T-helper 2 cell (primary cell): ENCODE results near the gene FLAD1.

Experiments used
- DNase-seq, 5 experiments: peaks; one replicate each; pipeline versions ENCODE4 v3.0.0 to v3.0.0-alpha.2; 2012 to 2022

The FLAD1 gene

DNA sequence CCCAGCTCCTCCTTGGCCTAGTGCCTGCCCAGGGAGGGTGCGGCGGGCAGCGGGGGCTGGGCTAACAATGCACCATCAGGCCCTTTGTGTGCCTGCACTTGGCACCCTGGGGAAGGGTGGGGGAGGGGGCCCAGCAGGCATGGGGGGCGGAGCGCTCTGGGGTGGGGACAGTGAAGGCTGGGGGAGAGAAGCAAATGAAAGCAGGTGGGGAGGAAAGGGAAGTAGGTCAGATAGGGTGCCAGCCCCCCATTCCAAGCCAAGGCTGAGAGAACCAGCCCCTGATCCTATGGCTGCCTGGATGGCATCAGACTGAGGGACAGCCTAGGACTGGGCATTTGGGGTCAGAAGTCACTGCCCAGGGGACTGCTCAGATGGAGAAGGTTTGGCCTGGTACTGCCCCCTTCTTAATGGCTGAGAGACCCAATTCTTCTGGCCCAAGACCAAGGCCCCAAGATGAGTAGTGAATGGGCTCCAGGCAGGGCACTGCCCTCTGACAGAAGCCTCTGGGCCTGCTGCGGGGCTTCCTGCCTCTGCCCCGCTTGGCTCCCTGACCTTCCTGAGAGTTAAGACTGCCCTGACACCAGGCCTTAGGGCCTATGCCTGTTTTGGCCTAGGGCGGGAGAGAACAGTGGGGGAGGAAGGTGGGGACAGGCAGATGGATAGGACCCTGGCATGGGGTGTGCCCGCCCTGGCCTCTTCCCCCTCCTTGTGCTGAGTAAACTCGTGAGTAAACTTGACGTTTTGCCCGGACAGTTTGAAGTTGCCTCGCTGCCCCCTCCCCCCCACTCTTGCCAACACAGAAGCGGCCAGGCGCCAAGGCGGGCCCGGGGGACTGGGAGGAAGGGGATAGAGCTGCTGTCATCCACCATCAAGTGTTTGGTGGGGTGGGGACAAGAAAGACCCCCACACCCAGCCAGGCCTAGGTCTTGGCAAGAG is 22.2 kb downstream of the FLAD1 start:
- DNase-seq, result peak in 2 of 5 experiments; percentile 13 to 52

DNA sequence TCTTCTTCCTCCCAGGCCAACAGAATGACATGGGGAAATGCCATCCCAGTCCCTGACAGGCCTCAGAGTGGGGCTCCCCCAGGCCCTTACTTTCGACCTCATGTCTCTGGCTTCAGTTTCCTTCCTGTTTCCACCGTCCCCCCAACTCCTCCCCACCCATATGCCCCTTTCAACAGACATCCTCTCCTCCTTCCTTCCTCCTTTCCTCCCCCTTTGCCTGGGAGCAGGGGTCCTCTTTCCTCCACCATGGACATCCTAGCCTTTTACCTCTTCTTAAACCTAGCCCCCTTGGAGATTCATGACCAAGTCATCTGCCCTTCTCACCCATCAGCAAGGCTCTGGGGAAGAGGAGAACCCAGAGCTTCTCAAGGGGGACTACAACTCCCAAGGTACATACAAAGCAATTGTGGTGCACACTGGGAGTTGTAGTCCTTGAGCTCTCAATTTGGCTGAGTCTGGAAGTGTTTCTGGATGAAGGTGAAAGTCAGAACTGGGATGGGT is 23.5 kb downstream of the FLAD1 start:
- peak in 2 of 5 experiments; percentile 24 to 73 for DNase-seq

DNA sequence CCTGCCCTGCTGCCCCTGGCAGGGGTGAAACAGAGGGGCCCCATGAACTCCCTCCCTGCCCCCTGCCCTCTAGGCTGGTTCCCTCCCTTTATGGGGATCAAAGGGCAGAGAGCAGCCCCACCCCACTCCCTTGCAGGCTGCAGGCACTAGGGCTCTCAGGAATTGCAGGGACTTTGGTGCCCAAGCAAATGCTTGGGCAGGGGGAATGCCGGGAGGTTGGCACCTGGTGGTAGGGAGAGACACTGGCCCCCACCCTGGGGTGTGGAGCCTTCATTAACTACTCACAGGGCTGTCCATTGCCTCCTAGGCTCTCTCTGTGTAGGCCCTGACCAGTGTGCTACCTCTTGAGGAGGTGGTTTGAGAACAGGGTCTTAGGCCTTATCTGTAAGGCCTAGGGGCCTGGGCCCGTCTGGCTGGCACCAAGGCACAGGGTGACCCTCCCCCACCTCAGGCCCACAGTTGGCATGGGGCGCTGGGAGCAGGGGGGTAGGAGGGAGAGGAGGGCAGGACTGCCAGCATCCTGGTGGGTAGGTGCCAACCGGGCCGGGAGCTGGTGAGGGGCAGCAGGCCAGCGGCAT is 24.2 kb downstream of the FLAD1 start:
- no peak for DNase-seq

DNA sequence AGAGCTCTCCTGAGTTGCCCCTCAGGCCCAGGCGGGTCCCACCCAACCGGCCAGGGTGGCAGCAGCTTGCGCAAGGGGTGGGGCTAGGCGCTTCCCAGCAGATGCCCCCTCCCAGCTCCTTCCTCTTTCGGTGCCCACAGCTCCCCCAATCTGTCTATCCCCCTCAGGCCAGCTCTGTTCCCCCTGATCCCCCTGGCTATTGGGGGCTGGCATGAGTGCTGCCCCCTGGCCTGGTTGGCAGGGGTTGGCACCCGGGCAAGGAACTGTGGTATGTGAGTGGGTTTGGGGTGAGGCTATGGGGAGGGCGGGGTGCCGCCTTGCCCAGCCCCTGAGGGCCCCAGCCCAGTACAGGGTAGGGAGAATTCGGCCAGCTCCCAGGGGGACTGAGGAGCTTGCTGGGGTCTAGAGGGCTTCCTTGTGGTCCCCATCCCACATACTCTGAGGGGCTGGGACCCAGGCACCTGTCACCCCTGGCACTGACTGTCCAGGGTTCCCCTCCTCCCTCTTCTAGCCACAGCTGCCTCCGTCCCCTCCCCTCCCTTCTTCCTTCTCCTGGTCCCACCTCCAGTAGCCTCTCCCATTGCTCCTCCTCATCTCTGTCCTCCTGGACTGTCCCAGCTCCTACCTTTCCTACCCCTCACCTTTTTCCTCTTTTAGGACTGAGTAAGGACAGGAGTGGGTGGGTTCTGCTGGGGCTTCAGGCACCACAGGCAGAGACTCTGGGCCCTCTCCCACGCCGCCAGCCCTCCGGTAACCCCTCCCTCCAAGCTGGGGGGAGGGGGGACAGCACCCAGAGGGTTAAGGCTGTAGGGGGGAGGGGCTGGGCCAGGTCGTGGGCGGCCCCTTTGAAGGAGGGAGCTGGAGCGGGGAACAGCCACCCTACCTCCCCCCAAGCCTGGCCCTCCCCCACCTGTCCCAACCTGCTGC is 25.1 kb downstream of the FLAD1 start:
- DNase-seq, result peak in 2 of 5 experiments; percentile 48 to 85

DNA sequence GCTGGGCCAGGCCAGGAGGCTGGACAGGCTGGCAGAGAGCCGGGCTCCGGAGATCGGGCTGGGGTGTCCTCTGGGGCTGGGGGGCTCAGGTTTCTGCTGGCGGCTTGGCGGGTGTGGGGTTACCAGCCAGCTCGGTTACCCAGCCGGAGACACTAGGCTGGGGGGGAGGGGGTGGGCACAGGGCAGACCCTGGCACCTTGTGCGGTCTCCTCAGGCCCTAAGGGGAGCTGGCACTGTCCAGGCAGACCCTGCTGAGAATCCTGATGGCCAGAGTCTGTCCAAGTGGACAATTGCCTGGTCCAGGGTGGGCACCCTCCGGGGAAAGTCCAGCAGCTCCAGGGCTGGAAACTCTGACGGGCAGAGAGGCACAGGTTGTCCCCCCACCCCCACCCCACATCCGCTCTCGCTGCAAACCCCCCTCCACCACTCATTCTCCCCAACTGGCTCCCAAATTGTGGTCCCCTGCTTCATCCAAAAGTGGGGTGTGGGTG is 26.1 kb downstream of the FLAD1 start:
- peak in 1 of 5 experiments; percentile 65 for DNase-seq

DNA sequence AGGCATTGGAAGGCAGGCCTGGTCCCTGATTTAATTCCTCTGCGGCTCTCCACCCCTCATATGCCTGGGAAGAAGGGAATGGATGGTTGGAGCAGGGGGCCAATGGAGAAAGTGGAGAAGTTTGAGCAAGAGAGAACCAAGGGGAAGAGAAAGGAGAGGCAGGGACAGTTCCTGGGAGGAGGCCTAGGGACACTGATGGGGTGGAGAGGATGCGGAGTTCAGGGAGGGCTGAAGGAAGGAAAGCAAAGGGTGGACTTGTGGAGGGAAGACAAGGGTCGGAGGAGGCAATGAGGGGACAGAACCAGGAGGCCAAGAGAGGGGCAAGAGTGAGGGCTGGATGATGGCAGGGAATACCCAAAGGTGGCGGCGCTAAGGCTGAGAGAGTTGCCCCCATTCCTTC is 26.6 kb downstream of the FLAD1 start:
- no peak for DNase-seq

DNA sequence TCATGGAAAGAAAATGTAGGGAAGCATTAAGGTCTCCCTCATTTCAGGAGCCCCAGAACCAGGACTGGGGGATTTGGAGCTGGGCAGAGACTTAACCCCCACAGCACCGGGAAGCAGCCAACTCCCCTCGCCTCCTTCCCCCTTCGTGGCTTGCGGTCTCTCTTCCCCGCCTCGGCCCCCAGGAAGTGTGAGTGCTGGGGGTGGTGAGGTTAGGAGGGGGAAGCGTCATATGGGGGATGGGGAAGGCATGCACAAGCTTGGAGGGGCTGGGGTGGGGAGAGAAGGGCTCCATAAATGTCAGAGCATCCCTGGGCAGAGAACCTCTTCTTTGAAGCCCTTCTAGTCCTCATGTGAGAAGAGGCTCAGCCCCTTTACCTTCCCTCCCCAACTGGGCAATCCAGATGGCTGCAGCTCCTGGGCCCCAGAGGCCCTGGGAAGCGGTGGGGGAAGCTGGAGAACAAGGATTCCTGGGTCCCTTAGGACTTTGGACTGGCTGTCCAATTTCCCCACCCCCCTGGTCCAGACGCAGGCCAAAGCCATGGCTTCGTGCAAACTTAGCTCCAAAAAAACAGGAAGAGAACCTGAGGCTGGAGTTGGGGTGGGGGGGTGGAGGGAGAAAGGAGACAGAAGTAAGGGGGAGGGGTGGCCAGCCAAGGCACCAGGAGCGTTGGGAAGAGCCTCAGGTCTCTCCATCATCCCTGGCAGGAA is 27.2 kb downstream of the FLAD1 start:
- peak in 1 of 5 experiments; percentile 71 for DNase-seq

DNA sequence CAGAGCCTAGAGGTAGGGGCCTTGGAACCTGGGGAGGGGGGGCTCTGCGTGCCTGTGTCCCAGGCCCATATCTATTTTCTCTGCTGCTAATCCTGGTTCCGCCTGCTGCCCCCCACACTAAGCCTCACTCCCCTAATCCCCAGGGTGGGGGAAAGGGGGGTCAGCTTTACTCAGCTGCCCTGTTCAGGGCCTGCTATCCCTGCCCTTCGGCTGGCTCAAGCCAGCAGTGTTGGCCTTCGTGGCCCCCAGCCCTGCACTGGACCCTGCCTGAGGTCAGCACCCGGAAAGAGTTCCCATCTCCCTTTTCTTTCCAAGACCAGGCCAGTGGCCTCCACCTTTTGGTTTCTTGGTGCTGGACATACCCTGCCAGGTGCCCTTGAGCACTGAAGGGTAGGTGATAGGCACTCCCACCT is 27.9 kb downstream of the FLAD1 start:
- no peak for DNase-seq

DNA sequence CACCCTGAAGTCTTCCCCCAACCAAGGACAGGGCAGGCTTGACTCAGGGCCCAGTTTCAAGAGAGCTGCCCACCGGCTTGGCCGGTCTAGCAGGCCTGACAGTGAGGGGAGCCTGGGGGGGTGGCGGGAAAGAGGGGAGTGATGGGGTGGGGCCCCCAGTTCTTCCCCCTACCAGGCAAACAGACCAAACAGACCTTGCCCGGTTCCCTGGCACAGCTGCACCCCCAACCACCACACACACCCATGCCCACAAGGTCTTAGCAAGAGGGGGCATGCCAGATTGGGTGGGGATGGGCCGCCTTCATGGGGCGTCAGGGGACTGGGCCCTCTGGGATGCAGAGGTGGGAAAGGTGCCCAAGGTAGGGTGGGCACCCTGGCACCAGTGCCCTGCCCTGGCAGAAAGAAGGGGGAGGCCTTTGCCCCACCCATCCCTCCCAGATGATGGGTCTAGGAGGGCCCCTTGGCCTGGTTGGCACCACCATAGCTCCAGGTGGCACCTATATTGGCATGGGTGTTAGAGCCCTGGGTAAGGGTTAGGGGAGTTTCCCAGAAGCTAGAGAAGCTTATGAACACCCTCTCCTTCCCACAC is 28.4 kb downstream of the FLAD1 start:
- DNase-seq, result no peak

DNA sequence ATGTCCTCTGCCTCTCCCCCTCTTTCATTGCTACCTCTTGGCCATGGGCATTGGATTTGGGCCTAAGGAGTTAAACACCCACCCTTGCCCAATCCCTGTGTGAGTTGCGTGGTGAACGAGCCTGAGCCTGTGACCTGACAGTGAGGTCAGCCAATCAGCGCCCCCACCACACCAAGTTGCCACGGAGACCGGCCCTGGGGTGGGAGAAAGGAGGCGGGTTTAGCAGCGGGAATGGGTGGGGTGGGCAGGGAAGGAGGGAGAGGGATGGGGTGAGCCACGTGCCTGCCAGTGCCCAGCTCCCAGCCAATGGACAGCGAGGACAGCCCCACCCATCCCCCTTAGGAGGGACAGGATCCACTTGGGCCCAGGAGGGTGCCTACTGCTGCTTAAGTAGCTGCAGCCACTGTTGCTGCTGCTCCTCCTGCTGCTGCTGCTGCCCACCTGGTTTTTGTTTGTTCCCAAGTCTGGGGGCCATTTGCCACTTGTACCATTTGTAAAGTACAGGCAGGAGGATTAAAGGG is 28.9 kb downstream of the FLAD1 start:
- peak in 1 of 5 experiments; percentile 74 for DNase-seq

DNA sequence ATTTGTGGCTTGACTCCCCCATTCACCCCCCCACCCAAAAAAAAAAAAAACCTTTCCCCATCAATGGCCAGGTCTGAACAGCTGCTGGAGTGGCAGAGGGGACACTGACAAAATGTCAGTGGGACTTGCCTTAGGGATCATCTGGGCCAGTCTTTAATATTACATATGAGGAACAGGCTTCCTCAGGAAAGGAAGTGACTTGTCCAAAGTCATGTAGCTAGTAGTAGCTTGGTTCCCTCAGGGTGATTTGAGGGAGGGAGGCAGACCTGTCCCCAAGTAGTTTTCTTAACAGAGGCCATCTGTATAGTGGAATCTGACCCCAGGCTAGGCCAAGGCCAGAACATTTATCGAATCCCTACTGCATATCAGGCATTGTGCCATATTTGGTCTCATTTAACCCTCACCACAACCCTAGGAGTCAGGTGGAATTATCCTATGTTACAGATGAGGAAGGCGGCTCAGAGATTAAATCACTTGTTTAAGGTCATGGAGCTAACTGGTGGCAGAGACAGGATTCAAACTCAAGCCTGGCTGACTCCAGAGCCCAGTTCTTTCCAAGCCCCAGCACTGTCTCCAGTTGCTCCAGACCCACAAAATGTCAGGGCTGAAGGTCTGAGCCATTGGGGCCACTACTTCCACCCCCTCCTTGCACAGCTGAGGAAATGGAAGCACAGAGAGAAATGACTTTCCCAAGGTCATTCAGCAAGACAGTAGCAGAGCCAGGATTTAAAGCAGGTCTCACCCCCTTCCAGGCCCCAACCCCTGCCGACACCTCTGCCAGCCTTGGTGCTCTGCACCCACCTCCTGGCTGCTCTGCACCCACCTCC is 29.8 kb downstream of the FLAD1 start:
- no peak for DNase-seq

DNA sequence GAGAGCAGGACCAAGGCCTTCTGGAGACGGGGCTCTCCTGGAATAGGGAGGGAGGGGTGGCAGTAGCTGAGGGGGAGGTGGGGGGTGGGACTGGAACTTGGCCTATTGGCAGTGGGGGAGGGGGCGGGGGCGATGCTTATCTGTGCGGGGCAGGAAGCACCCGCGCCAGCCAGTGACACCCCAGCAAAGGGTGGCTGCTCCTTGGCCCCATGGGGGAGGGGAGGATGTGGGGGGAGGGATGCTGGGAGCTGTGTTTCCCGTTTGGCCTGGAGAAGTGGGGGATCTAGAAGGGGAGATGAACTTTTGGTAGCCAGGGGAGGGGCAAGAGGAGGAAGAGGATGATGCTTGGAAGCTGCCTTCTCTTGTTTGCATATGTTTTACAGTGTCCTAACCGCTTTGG is 30.5 kb downstream of the FLAD1 start:
- peak in 2 of 5 experiments; percentile 39 to 81 for DNase-seq

DNA sequence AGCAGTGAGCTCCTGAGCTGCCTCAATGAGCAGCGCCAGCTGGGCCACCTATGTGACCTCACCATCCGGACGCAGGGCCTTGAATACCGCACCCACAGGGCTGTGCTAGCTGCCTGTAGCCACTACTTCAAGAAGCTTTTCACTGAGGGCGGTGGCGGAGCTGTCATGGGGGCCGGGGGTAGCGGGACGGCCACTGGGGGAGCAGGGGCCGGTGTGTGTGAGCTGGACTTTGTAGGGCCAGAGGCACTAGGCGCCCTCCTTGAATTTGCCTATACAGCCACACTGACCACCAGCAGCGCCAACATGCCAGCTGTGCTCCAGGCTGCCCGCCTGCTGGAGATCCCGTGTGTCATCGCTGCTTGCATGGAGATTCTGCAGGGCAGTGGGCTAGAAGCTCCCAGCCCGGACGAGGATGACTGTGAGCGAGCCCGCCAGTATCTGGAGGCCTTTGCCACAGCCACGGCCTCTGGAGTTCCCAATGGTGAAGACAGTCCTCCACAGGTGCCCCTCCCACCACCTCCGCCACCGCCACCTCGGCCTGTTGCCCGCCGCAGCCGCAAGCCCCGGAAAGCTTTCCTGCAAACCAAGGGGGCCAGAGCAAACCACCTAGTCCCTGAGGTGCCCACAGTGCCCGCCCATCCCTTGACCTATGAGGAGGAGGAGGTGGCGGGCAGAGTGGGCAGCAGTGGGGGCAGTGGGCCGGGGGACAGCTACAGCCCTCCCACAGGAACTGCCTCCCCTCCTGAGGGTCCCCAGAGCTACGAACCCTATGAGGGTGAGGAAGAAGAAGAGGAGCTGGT is 31.8 kb downstream of the FLAD1 start:
- DNase-seq, result no peak

DNA sequence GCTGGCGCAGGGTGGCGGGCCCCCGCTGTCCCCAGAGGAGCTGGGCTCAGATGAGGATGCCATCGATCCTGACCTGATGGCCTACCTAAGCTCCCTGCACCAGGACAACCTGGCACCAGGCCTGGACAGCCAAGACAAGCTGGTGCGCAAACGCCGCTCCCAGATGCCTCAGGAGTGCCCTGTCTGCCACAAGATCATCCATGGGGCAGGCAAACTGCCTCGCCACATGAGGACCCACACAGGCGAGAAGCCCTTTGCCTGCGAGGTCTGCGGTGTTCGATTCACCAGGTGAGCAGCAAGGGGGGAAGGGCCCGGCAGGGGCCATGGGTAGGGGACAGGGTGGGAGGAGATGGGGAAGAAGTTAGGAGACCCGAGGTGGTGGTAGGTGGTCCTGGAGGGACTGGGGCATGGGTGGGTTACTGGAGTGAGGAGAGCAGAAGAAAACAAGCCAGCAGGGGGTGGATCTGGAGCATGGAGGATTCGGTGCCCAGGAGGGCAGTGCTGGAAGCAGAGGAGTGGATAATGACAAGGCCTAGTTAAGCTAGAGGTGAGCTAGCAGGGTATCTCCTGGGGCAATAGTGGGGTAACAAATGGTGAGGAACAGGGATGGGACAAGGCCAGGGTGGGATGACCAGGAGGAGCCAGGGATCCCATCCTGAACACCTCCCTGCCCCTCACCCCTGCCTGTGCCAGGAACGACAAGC is 32.5 kb downstream of the FLAD1 start:
- no peak for DNase-seq

DNA sequence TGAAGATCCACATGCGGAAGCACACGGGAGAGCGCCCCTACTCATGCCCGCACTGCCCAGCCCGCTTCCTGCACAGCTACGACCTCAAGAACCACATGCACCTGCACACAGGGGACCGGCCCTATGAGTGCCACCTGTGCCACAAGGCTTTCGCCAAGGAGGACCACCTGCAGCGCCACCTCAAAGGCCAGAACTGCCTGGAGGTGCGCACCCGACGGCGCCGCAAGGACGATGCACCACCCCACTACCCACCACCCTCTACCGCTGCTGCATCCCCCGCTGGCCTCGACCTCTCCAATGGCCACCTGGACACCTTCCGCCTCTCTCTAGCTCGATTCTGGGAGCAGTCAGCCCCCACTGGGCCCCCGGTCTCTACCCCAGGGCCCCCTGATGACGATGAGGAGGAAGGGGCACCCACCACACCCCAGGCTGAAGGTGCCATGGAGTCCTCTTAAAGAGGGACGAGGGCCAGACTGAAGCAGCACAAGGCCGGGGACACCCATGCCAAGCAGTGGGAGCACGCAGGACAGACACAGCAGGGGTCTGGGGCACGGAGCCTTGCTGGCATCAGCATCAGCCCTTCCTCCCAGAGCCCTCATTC is 33.2 kb downstream of the FLAD1 start:
- peak in 1 of 5 experiments; percentile 64 for DNase-seq

DNA sequence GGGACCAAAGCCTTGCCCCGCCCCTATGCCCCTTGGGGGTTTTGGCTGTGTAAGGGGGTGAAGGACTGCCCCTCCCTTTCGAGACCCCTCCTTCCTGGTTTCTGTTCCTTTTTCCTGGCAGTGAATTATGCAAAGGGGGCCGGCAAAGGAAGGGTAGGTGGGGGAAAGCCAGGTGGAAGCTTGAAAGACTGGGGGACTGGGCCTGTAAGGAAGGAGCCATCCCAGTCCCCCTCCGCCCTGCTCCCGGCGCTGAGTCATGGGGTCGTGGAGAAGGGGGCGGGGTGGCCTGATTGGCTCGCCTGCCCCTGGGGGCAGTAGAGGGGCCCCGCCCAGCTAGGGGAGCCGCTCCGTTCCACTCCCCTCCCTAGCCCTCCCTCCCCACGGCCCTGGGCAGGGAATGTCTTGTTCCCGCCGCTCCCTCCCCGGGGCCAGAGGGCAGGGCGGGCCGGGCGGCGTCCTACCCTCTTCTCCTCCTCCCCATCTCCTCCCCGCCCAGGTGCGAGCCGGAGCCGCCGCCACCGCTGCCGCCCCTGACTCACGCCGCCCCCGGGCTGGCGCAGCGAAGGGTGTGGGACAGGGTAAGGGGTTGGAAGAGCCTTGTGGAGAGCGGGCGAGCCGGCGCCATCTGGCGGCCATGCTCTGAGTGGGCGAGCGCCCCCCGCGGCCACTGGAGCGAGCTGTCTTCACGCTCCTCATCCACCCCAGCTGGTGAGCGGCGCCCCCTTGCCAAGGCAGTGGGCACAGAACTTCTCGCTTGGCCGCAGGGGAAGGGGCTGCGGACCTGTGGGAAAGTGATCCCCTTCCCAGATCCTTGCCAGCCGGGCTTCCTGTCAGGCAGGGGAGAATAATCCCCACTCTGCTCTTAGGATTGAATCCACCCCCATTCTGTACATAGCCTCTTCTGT is 34.1 kb downstream of the FLAD1 start:
- peak; percentile 80 to 88 (median 83) for DNase-seq

DNA sequence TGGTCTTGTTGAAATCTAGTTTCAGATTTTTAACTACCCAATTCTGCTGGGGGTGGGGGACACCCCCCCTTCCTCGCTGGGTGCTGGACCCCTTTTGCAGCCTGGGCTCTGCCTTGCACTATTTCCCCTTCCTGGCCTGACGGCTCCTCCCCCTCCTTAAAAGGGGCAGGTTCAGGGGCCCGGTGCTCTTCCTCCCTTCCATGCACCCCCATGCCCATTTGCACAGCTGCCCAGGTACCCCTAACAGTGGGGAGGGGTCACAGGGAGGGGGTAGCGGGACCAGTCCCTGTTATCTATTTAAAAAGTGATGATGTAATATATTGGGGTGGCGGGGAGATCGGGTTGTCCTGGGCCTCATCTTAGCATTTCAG is 34.8 kb downstream of the FLAD1 start:
- no peak for DNase-seq
